K562 (cell line): Measurements from ENCODE around the gene PBXIP1. TPM values are rescaled to one million over a fixed set of nuclear protein-coding genes. Genes with fewer than 3 reads are reported as not detected.

Experiments
- BCOR ChIP-seq: fragments of 450-650 bp; IDR thresholded peaks from 2 replicates; pipeline ENCODE4 v1.6.1; 2016
- DNMT1 ChIP-seq: fragments of 450-650 bp; IDR thresholded peaks from 2 replicates; pipeline ENCODE4 v1.6.1; 2016; ENCODE audit warnings: antibody characterized with exemption, mild to moderate bottlenecking
- HDAC3 ChIP-seq: fragments of 450-650 bp; IDR thresholded peaks from 2 replicates; pipeline ENCODE4 v1.6.1; 2018; ENCODE audit warnings: borderline replicate concordance, mild to moderate bottlenecking, moderate library complexity; ENCODE audit not compliant: partially characterized antibody
- MAFF ChIP-seq: IDR thresholded peaks from 2 replicates; pipeline ENCODE4 v1.6.1; 2012; ENCODE audit warnings: low read length, improper control_type of control experiment
- POLR2AphosphoS5 ChIP-seq: IDR thresholded peaks from 2 replicates; pipeline ENCODE4 v1.6.1; 2011; ENCODE audit warnings: mild to moderate bottlenecking, low read depth, low read length, moderate library complexity; ENCODE audit not compliant: control insufficient read depth, insufficient read depth
- RBM25 ChIP-seq: fragments of 200-400 bp; formaldehyde crosslinking; IDR thresholded peaks from 2 replicates; pipeline ENCODE4 v1.6.1; 2018; ENCODE audit warnings: low read length, low read depth, moderate library complexity; ENCODE audit not compliant: severe bottlenecking
- SOX6 ChIP-seq: fragments of 450-650 bp; IDR thresholded peaks from 2 replicates; pipeline ENCODE4 v1.6.1; 2014; ENCODE audit warnings: mild to moderate bottlenecking
- TBL1XR1 ChIP-seq, 2 experiments: IDR thresholded peaks; 2 replicates each; pipeline ENCODE4 v1.6.1; 2012; ENCODE audit warnings: improper control_type of control experiment in 2 of 2, low read length in 2 of 2, mild to moderate bottlenecking in 1 of 2
- THRAP3 ChIP-seq: fragments of 450-650 bp; IDR thresholded peaks from 2 replicates; pipeline ENCODE4 v1.6.1; 2016; ENCODE audit warnings: mild to moderate bottlenecking, inconsistent platforms, borderline replicate concordance
- ZBTB17 ChIP-seq: fragments of 450-650 bp; formaldehyde crosslinking; IDR thresholded peaks from 2 replicates; pipeline ENCODE4 v1.4.0; 2020; ENCODE audit warnings: mild to moderate bottlenecking
- ZNF175 ChIP-seq: fragments of 200-800 bp; sonication (Bioruptor generic); IDR thresholded peaks from 2 replicates; pipeline ENCODE4 v1.6.1; 2016; ENCODE audit warnings: low read depth, mild to moderate bottlenecking, missing genetic modification characterization, missing compliant biosample characterization
- ZNF384 ChIP-seq: IDR thresholded peaks from 2 replicates; pipeline ENCODE4 v1.6.1; 2012; ENCODE audit warnings: low read depth, low read length, improper control_type of control experiment
- ZNF408 ChIP-seq: fragments of 250-450 bp; sonication (Bioruptor Pico); IDR thresholded peaks from 2 replicates; pipeline ENCODE4 v1.4.0; 2020; ENCODE audit warnings: low read depth, mild to moderate bottlenecking, moderate library complexity
- ZNF583 ChIP-seq: fragments of 250-450 bp; sonication (Bioruptor Pico); IDR thresholded peaks from 2 replicates; pipeline ENCODE4 v1.4.0; 2020
- ZNF785 ChIP-seq: fragments of 250-450 bp; sonication (Bioruptor Pico); IDR thresholded peaks from 2 replicates; pipeline ENCODE4 v1.4.0; 2020; ENCODE audit warnings: mild to moderate bottlenecking
- ZNF830 ChIP-seq: fragments of 250-450 bp; sonication (Bioruptor Pico); IDR thresholded peaks from 2 replicates; pipeline ENCODE4 v1.5.0; 2021; ENCODE audit warnings: mild to moderate bottlenecking
- ZSCAN32 ChIP-seq: fragments of 450-650 bp; formaldehyde crosslinking; IDR thresholded peaks from 2 replicates; pipeline ENCODE4 v1.4.0; 2020; ENCODE audit warnings: mild to moderate bottlenecking, moderate library complexity
- polyA plus RNA-seq, 8 experiments: library from polyadenylated mRNA; depleted of rRNA in 4 of 8; stranded (reverse) in 5 of 8; unstranded in 3 of 8; fragments of >200 nt; fragmentation: Nextera tagmentation in 2 of 8; fragmentation: Illumina TruSeq in 1 of 8; extraction: Ambion mirVana in 2 of 8; extraction: Trizol in 1 of 8; gene quantifications; 2 replicates each; pipeline versions ENCODE4 v1.2.1 to v1.2.3, GENCODE V29; 2011 to 2014; ENCODE audit warnings: inconsistent platforms in 1 of 8, missing spikeins in 1 of 8
- total RNA-seq, 7 experiments: library from RNA; depleted of rRNA in 6 of 7; stranded (reverse); fragments of >200 nt in 6 of 7; fragmentation: Illumina TruSeq in 2 of 7; extraction: Trizol in 2 of 7; gene quantifications; 2 replicates each; pipeline versions ENCODE4 v1.2.1 to v1.2.3, GENCODE V29; 2011 to 2021; ENCODE audit warnings: low replicate concordance in 1 of 7
- TF ChIP-seq, protein P1 (sequence below): fragments of 250-450 bp; sonication (Bioruptor Pico); IDR thresholded peaks from 2 replicates; pipeline ENCODE4 v1.8.0; 2021; ENCODE audit warnings: moderate library complexity, mild to moderate bottlenecking, inconsistent platforms
- TF ChIP-seq, protein P2 (sequence below): sonication (generic); formaldehyde crosslinking; IDR thresholded peaks from 2 replicates; pipeline ENCODE4 v1.8.0; 2022; ENCODE audit warnings: missing genetic modification reagents, mild to moderate bottlenecking, moderate library complexity, borderline replicate concordance
- TF ChIP-seq, protein P3 (sequence below): fragments of 250-450 bp; sonication (Bioruptor Pico); IDR thresholded peaks from 2 replicates; pipeline ENCODE4 v1.4.0; 2020; ENCODE audit warnings: mild to moderate bottlenecking, moderate library complexity, borderline replicate concordance
- TF ChIP-seq, protein P4 (sequence below): fragments of 450-650 bp; IDR thresholded peaks from 2 replicates; pipeline ENCODE4 v1.6.1; 2017; ENCODE audit warnings: antibody characterized with exemption, mild to moderate bottlenecking

The PBXIP1 gene
- total and polyA plus RNA-seq, 9 of the 15 experiments (the other 6 are each of a cell fraction or from before 2014, with no cell fraction given): 0.13 to 8.3 (median 5.8) TPM

DNA sequence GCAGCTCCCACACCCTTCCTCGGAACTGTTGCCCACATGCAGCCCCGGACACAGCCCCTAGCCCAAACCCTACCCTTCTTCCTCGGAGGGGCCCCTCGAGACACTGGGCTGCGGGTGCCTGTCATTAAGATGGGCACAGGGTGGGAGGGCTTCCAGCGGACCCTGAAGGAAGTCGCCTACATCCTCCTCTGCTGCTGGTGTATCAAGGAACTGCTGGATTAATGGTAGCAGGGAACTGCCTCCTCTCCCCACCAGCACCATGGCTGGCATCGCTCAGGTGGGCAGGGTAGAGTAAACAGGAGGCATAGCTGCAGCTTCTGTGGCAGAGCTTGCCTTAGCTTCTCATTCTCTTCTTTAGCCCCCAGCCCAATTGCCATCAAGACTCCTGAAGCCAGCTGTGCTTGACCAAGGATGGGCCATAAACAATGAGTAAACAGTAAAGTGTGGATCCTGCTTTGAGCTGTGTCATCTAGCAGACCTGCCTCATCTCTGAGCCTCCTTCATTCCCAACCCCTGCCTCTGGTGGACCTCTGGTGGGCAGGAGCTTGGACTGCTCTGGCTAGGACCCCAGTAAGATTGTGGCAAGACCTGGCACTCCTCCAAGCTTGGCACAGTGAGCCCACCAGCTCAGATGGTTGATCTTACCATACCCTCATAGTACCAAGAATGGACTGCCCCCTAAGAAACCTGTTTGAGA lies 37.8 kb upstream of the PBXIP1 start, which contains the start of gene LENEP (continued):
- TF ChIP-seq, protein P1, sequence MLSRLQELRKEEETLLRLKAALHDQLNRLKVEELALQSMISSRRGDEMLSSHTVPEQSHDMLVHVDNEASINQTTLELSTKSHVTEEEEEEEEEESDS: no peak
- 0 out of 2 replicates have a peak, but pooled peaks have one; percentile 9 for TF ChIP-seq POLR2AphosphoS5
- no peak for TF ChIP-seq TBL1XR1 (IDR thresholded peaks at IDR 0.05; ENCODE audit: low read length in 2 of 2)
- TF ChIP-seq ZNF175 (CRISPR knock-in tag): no peak
- TF ChIP-seq ZNF408: no peak
- no peak for TF ChIP-seq DNMT1
- TF ChIP-seq HDAC3: no peak
- TF ChIP-seq RBM25: no peak
- 0 out of 2 replicates have a peak, but pooled peaks have one; percentile 26 for TF ChIP-seq ZNF583 (CRISPR knock-in tag)
- TF ChIP-seq ZSCAN32 (CRISPR knock-in tag): no peak
- TF ChIP-seq, protein P2, sequence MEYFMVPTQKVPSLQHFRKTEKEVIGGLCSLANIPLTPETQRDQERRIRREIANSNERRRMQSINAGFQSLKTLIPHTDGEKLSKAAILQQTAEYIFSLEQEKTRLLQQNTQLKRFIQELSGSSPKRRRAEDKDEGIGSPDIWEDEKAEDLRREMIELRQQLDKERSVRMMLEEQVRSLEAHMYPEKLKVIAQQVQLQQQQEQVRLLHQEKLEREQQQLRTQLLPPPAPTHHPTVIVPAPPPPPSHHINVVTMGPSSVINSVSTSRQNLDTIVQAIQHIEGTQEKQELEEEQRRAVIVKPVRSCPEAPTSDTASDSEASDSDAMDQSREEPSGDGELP (CRISPR knock-in tag): peak; percentile 50; the same call in 1 of the 2 replicates
- TF ChIP-seq ZNF785: no peak
- TF ChIP-seq BCOR: no peak
- TF ChIP-seq ZNF384: no peak
- 0 out of 2 replicates have a peak, but pooled peaks have one; percentile 34 for TF ChIP-seq SOX6
- TF ChIP-seq ZNF830 (CRISPR knock-in tag): no peak
- no peak for TF ChIP-seq MAFF
- TF ChIP-seq ZBTB17 (CRISPR knock-in tag): 0 out of 2 replicates have a peak, but pooled peaks have one; percentile 25
- no peak for TF ChIP-seq THRAP3
- TF ChIP-seq, protein P3, sequence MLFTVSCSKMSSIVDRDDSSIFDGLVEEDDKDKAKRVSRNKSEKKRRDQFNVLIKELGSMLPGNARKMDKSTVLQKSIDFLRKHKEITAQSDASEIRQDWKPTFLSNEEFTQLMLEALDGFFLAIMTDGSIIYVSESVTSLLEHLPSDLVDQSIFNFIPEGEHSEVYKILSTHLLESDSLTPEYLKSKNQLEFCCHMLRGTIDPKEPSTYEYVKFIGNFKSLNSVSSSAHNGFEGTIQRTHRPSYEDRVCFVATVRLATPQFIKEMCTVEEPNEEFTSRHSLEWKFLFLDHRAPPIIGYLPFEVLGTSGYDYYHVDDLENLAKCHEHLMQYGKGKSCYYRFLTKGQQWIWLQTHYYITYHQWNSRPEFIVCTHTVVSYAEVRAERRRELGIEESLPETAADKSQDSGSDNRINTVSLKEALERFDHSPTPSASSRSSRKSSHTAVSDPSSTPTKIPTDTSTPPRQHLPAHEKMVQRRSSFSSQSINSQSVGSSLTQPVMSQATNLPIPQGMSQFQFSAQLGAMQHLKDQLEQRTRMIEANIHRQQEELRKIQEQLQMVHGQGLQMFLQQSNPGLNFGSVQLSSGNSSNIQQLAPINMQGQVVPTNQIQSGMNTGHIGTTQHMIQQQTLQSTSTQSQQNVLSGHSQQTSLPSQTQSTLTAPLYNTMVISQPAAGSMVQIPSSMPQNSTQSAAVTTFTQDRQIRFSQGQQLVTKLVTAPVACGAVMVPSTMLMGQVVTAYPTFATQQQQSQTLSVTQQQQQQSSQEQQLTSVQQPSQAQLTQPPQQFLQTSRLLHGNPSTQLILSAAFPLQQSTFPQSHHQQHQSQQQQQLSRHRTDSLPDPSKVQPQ: no peak
- TF ChIP-seq, protein P4, sequence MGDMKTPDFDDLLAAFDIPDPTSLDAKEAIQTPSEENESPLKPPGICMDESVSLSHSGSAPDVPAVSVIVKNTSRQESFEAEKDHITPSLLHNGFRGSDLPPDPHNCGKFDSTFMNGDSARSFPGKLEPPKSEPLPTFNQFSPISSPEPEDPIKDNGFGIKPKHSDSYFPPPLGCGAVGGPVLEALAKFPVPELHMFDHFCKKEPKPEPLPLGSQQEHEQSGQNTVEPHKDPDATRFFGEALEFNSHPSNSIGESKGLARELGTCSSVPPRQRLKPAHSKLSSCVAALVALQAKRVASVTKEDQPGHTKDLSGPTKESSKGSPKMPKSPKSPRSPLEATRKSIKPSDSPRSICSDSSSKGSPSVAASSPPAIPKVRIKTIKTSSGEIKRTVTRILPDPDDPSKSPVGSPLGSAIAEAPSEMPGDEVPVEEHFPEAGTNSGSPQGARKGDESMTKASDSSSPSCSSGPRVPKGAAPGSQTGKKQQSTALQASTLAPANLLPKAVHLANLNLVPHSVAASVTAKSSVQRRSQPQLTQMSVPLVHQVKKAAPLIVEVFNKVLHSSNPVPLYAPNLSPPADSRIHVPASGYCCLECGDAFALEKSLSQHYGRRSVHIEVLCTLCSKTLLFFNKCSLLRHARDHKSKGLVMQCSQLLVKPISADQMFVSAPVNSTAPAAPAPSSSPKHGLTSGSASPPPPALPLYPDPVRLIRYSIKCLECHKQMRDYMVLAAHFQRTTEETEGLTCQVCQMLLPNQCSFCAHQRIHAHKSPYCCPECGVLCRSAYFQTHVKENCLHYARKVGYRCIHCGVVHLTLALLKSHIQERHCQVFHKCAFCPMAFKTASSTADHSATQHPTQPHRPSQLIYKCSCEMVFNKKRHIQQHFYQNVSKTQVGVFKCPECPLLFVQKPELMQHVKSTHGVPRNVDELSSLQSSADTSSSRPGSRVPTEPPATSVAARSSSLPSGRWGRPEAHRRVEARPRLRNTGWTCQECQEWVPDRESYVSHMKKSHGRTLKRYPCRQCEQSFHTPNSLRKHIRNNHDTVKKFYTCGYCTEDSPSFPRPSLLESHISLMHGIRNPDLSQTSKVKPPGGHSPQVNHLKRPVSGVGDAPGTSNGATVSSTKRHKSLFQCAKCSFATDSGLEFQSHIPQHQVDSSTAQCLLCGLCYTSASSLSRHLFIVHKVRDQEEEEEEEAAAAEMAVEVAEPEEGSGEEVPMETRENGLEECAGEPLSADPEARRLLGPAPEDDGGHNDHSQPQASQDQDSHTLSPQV: peak; percentile 55
